Naive thymus-derived CD4-positive, alpha-beta T cell (primary cell): ENCODE data around the gene CCZ1B. TPM values are rescaled to one million over a fixed set of nuclear protein-coding genes. Genes with fewer than 3 reads are reported as not detected.
"Not testable (repeated sequence)": the region's sequence is repeated elsewhere in the genome, so short reads cannot be mapped to it uniquely, and the experiment has no call there.

Experiments
- ATAC-seq: fragments of 150-1000 bp; cut with Tn5 transposase; 2 replicates; pipeline ENCODE4 v1.10.0; 2021; ENCODE audit warnings: mild to moderate bottlenecking, moderate library complexity
- CTCF ChIA-PET: fragments of 350-600 bp; sonication (Branson Sonifier 250); formaldehyde crosslinking; loops from one replicate; lab custom pipeline; 2021; ENCODE audit warnings: antibody characterized with exemption; lab: Charles Lee
- POLR2A ChIA-PET: fragments of 350-600 bp; sonication (Branson Sonifier 250); formaldehyde crosslinking; loops from one replicate; lab custom pipeline; 2021; ENCODE audit warnings: antibody characterized with exemption, inconsistent platforms; lab: Charles Lee
- DNase-seq, 9 donors: peaks; one replicate each; pipeline versions ENCODE4 v3.0.0 to v3.0.0-alpha.2; 2020 to 2022; ENCODE audit warnings: mixed read lengths in 1 of 9
- H3K27ac ChIP-seq: one replicate; pipeline ENCODE4 v1.7.0; 2013; ENCODE audit warnings: mild to moderate bottlenecking, low read depth, low read length, moderate library complexity
- H3K27me3 ChIP-seq, 2 donors: one replicate each; pipeline ENCODE4 v1.7.0; 2013; ENCODE audit warnings: low read length in 2 of 2, mild to moderate bottlenecking in 2 of 2, moderate library complexity in 2 of 2; ENCODE audit not compliant: control insufficient read depth in 2 of 2, insufficient read depth in 2 of 2
- H3K36me3 ChIP-seq, 3 experiments: 1 replicate in 2 of 3; 2 replicates in 1 of 3; pipeline ENCODE4 v1.7.0; 2013; ENCODE audit warnings: low read length in 3 of 3, mild to moderate bottlenecking in 3 of 3, moderate library complexity in 1 of 3; ENCODE audit not compliant: insufficient read depth in 3 of 3, control insufficient read depth in 2 of 3
- H3K4me1 ChIP-seq, 2 donors: one replicate each; pipeline ENCODE4 v1.7.0; 2013; ENCODE audit warnings: low read length in 2 of 2, mild to moderate bottlenecking in 2 of 2, moderate library complexity in 1 of 2; ENCODE audit not compliant: control insufficient read depth in 2 of 2, insufficient read depth in 2 of 2
- H3K4me3 ChIP-seq: 2 replicates; pipeline ENCODE4 v1.7.0; 2013; ENCODE audit warnings: mild to moderate bottlenecking, low read length
- H3K9me3 ChIP-seq, 3 experiments: 1 replicate in 2 of 3; 2 replicates in 1 of 3; pipeline ENCODE4 v1.7.0; 2013; ENCODE audit warnings: low read length in 3 of 3; ENCODE audit not compliant: control insufficient read depth in 2 of 3
- H3K27ac Mint-ChIP-seq, 9 donors: one replicate each; pipeline ENCODE4 v1.8.0; 2020 to 2022; ENCODE audit warnings: mixed read lengths in 9 of 9, mild to moderate bottlenecking in 8 of 9, moderate library complexity in 5 of 9, inconsistent platforms in 2 of 9
- H3K27me3 Mint-ChIP-seq, 5 donors: one replicate each; pipeline ENCODE4 v1.8.0; 2021 to 2022; ENCODE audit warnings: mixed read lengths in 5 of 5, mild to moderate bottlenecking in 1 of 5
- H3K36me3 Mint-ChIP-seq, 5 donors: one replicate each; pipeline ENCODE4 v1.8.0; 2020 to 2022; ENCODE audit warnings: mixed read lengths in 5 of 5, mild to moderate bottlenecking in 3 of 5, inconsistent platforms in 1 of 5
- H3K4me1 Mint-ChIP-seq, 7 donors: one replicate each; pipeline ENCODE4 v1.8.0; 2020 to 2022; ENCODE audit warnings: mixed read lengths in 7 of 7, mild to moderate bottlenecking in 3 of 7, inconsistent platforms in 1 of 7
- H3K4me3 Mint-ChIP-seq, 10 donors: one replicate each; pipeline ENCODE4 v1.8.0; 2020 to 2022; ENCODE audit warnings: mild to moderate bottlenecking in 10 of 10, mixed read lengths in 10 of 10, moderate library complexity in 6 of 10, inconsistent platforms in 2 of 10
- H3K9me3 Mint-ChIP-seq, 11 donors: one replicate each; pipeline ENCODE4 v1.8.0; 2020 to 2022; ENCODE audit warnings: mixed read lengths in 11 of 11, mild to moderate bottlenecking in 4 of 11, inconsistent platforms in 1 of 11, moderate library complexity in 1 of 11
- intact Hi-C, 2 donors: fragments of 100-400 bp; cut with micrococcal nuclease; formaldehyde crosslinking; loops; one replicate each; pipeline ENCODE4 v1.15.1; 2023
- polyA plus RNA-seq, 2 donors: library from polyadenylated mRNA; unstranded; fragments of 300-500 nt; fragmentation: Illumina TruSeq; gene quantifications; one replicate each; pipeline ENCODE4 v1.2.3, GENCODE V29; 2021
- total RNA-seq, 6 experiments: library from RNA in 5 of 6; stranded (reverse) in 5 of 6; gene quantifications; 1 replicate in 5 of 6; 2 replicates in 1 of 6; pipeline ENCODE4 v1.2.3 and lab custom pipeline; 2021 to 2026

CCZ1B gene
- total RNA-seq (100 to 1,000 TPM in 1 of 5 experiments, 10 to 100 TPM in 4; 73.5 to 104 (median 84.9) TPM), polyA plus RNA-seq (10 to 100 TPM; 20.5 to 22.2 TPM), total RNA-seq (lab: John Stamatoyannopoulos, UW) (12.9 reads per million, percentile 41 among the genes with 10 or more reads in this experiment)

GRCh38 chr7:6826151-6826550 is at the start of gene CCZ1B:
Gene CCZ1B, minus strand, starts transcription at chr7:6826275. Its CDS starts 78 bp downstream, at chr7:6826197.
- H3K36me3 ChIP-seq, H3K27me3 ChIP-seq, H3K9me3 Mint-ChIP-seq, CTCF ChIA-PET, POLR2A ChIA-PET, H3K4me1 ChIP-seq, intact Hi-C loops, H3K9me3 ChIP-seq: not testable (repeated sequence)
- Mint-ChIP-seq H3K27me3 (peaks cover 0 to 12% (median 0%) of the 10 kb centered on the region in 5 donors), H3K27ac (peak within 1 kb of the TSS; percentile 87 to 97 (median 94)), H3K4me3 (peak within 1 kb of the TSS; percentile 84 to 97 (median 95)), H3K36me3 (peaks cover 0 to 11% (median 4%) of the 10 kb centered on the region in 5 donors), H3K4me1 (peaks cover 0 to 21% (median 12%) of the 10 kb centered on the region in 7 donors)
- Histone ChIP-seq H3K4me3 (peak within 1 kb of the TSS; percentile 51), H3K27ac (peak within 1 kb of the TSS; percentile 71)
- ATAC-seq = peak; percentile 97
- DNase-seq = peak; percentile 53 to 92 (median 86)

GRCh38 chr7:6875022-6875421 is 48.9 kb upstream of the CCZ1B start:
- H3K4me1 ChIP-seq, H3K9me3 Mint-ChIP-seq, POLR2A ChIA-PET, H3K36me3 Mint-ChIP-seq, ATAC-seq, DNase-seq, H3K36me3 ChIP-seq, H3K27ac ChIP-seq, H3K9me3 ChIP-seq, H3K27me3 ChIP-seq, intact Hi-C loops, CTCF ChIA-PET, H3K27ac Mint-ChIP-seq, H3K4me1 Mint-ChIP-seq, H3K4me3 Mint-ChIP-seq, H3K4me3 ChIP-seq: not testable (repeated sequence)
- peaks cover 2 to 15% (median 6%) of the 10 kb centered on the region in 5 donors for H3K27me3 Mint-ChIP-seq

- H3K4me3 Mint-ChIP-seq, H3K36me3 ChIP-seq, intact Hi-C loops, DNase-seq, CTCF ChIA-PET, H3K4me1 ChIP-seq, H3K9me3 Mint-ChIP-seq, H3K9me3 ChIP-seq, H3K27ac Mint-ChIP-seq, ATAC-seq, H3K4me1 Mint-ChIP-seq, H3K4me3 ChIP-seq, H3K36me3 Mint-ChIP-seq, POLR2A ChIA-PET, H3K27me3 ChIP-seq, H3K27ac ChIP-seq: not testable (repeated sequence)
- peaks cover 0 to 15% (median 6%) of the 10 kb centered on the region in 5 donors for H3K27me3 Mint-ChIP-seq
These were observed 46.3 kb upstream of the CCZ1B start for GRCh38 chr7:6872246-6872945.

GRCh38 chr7:6871421-6872144 is 45.5 kb upstream of the CCZ1B start:
- DNase-seq, H3K4me3 Mint-ChIP-seq, H3K27me3 ChIP-seq, intact Hi-C loops, H3K4me1 ChIP-seq, H3K9me3 ChIP-seq, POLR2A ChIA-PET, H3K4me1 Mint-ChIP-seq, ATAC-seq, H3K27ac ChIP-seq, CTCF ChIA-PET, H3K36me3 Mint-ChIP-seq, H3K9me3 Mint-ChIP-seq, H3K4me3 ChIP-seq, H3K36me3 ChIP-seq: not testable (repeated sequence)
- peak overlapping the region in 1 of 9 donors; percentile 53 for H3K27ac Mint-ChIP-seq
- H3K27me3 Mint-ChIP-seq = peaks cover 0 to 15% (median 12%) of the 10 kb centered on the region in 5 donors

- H3K36me3 Mint-ChIP-seq, CTCF ChIA-PET, H3K4me1 Mint-ChIP-seq, H3K9me3 Mint-ChIP-seq, H3K4me1 ChIP-seq, H3K27ac ChIP-seq, H3K36me3 ChIP-seq, ATAC-seq, H3K27me3 ChIP-seq, H3K9me3 ChIP-seq, H3K4me3 Mint-ChIP-seq, POLR2A ChIA-PET, H3K4me3 ChIP-seq, DNase-seq, H3K27ac Mint-ChIP-seq, intact Hi-C loops: not testable (repeated sequence)
- peaks cover 0 to 17% (median 10%) of the 10 kb centered on the region in 5 donors for H3K27me3 Mint-ChIP-seq
These were observed 38.7 kb upstream of the CCZ1B start for GRCh38 chr7:6864751-6865150.

GRCh38 chr7:6864188-6864587 is 38.1 kb upstream of the CCZ1B start:
- H3K9me3 Mint-ChIP-seq, H3K9me3 ChIP-seq, H3K4me3 ChIP-seq, ATAC-seq, H3K4me1 Mint-ChIP-seq, H3K27ac ChIP-seq, POLR2A ChIA-PET, H3K27me3 ChIP-seq, H3K4me3 Mint-ChIP-seq, intact Hi-C loops, H3K36me3 ChIP-seq, H3K27ac Mint-ChIP-seq, H3K36me3 Mint-ChIP-seq, DNase-seq, H3K4me1 ChIP-seq: not testable (repeated sequence)
- CTCF ChIA-PET = interaction anchor here (0.8 kb wide), 1 partner anchor 986 kb away, joined by 3 read pairs; no protein-coding TSS in a partner anchor
- peaks cover 0 to 11% (median 10%) of the 10 kb centered on the region in 5 donors for H3K27me3 Mint-ChIP-seq
